Measurements from ENCODE around the gene MAD1L1.

DNA sequence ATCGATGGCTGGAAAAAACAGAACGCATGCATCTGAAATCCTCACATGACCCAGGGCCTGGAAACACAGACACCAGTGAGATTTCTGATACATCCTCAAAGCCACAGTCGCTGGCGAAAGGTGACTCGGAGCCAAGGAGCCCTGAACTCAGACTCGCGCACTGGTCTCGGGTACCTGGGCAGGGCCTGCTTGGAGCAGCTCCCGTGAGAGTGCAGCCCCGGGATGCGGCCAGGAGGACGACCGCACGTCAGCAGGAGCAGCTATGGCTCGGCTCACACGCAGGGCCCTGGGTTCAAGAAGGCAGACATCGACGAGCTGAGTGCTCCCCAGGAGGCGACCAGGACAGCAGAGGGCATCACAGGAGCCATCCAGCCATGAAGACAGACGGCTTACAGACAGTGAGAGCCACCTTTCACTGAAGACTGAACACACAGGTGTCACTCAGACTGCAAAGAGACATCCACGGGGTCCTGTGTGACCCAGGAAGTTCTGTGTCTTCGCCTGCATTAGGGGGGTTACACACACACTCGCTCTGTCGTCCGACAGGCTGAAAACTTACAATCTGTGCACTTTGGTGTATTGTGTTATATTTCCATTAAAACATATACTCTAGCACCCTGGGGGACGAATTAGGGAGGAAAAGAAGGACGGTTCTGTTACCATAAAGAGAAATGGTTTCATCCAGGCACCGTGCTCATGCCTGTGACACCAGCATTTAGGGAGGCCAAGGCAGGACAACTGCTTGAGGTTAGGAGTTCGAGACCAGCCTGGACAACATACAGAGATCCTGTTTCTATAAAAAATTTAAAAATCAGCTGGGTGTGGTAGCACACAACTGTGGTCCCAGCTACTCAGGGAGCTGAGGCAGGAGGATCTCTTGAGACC is 227.7 kb downstream of the MAD1L1 start:
- TF ChIP-seq, protein P1, sequence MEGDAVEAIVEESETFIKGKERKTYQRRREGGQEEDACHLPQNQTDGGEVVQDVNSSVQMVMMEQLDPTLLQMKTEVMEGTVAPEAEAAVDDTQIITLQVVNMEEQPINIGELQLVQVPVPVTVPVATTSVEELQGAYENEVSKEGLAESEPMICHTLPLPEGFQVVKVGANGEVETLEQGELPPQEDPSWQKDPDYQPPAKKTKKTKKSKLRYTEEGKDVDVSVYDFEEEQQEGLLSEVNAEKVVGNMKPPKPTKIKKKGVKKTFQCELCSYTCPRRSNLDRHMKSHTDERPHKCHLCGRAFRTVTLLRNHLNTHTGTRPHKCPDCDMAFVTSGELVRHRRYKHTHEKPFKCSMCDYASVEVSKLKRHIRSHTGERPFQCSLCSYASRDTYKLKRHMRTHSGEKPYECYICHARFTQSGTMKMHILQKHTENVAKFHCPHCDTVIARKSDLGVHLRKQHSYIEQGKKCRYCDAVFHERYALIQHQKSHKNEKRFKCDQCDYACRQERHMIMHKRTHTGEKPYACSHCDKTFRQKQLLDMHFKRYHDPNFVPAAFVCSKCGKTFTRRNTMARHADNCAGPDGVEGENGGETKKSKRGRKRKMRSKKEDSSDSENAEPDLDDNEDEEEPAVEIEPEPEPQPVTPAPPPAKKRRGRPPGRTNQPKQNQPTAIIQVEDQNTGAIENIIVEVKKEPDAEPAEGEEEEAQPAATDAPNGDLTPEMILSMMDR (IDR thresholded peaks at IDR 0.05 in 2 of 3, conservative IDR thresholded peaks at IDR 0.05 in 1 of 3; ENCODE audit: borderline replicate concordance in 1 of 3, insufficient read depth in 1 of 3, low read depth in 2 of 3, low read length in 2 of 3), result no peak
- TF ChIP-seq EZH2phosphoT487 (IDR thresholded peaks at IDR 0.05; ENCODE audit: borderline replicate concordance) (no peak), POLR2A (IDR thresholded peaks at IDR 0.05; ENCODE audit: borderline replicate concordance, extremely low read depth, insufficient read depth, insufficient read length) (no peak), RAD21 (IDR thresholded peaks at IDR 0.05; ENCODE audit: low read depth) (no peak), YY1 (IDR thresholded peaks at IDR 0.05; ENCODE audit: extremely low read depth, insufficient replicate concordance, low read depth, low read length) (no peak), POLR2AphosphoS5 (IDR thresholded peaks at IDR 0.05; ENCODE audit: low read depth, low read length) (no peak), CEBPB (IDR thresholded peaks at IDR 0.05; ENCODE audit: low read depth) (no peak), MAX (IDR thresholded peaks at IDR 0.05) (no peak), TCF7L2 (IDR thresholded peaks at IDR 0.05; ENCODE audit: borderline replicate concordance, extremely low read depth, insufficient read depth, insufficient read length) (no peak)
- TF ChIP-seq, protein P2, sequence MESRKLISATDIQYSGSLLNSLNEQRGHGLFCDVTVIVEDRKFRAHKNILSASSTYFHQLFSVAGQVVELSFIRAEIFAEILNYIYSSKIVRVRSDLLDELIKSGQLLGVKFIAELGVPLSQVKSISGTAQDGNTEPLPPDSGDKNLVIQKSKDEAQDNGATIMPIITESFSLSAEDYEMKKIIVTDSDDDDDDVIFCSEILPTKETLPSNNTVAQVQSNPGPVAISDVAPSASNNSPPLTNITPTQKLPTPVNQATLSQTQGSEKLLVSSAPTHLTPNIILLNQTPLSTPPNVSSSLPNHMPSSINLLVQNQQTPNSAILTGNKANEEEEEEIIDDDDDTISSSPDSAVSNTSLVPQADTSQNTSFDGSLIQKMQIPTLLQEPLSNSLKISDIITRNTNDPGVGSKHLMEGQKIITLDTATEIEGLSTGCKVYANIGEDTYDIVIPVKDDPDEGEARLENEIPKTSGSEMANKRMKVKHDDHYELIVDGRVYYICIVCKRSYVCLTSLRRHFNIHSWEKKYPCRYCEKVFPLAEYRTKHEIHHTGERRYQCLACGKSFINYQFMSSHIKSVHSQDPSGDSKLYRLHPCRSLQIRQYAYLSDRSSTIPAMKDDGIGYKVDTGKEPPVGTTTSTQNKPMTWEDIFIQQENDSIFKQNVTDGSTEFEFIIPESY (IDR thresholded peaks at IDR 0.05; ENCODE audit: extremely low read depth, insufficient replicate concordance, low read length), result no peak
